GM23248 (cell line): ENCODE data around the gene GOLGA2.

ENCODE experiments used
- EZH2 ChIP-seq: fragments of 200-600 bp; sonication (generic); IDR thresholded peaks from 2 replicates; pipeline ENCODE4 v1.6.1; 2018; ENCODE audit warnings: antibody characterized with exemption, mild to moderate bottlenecking; ENCODE audit not compliant: insufficient read depth, poor library complexity, severe bottlenecking
- EZH2phosphoT487 ChIP-seq: fragments of 200-600 bp; sonication (generic); IDR thresholded peaks from 2 replicates; pipeline ENCODE4 v1.6.1; 2018; ENCODE audit warnings: antibody characterized with exemption, moderate library complexity, mild to moderate bottlenecking, low read depth; ENCODE audit not compliant: insufficient read depth

DNA sequence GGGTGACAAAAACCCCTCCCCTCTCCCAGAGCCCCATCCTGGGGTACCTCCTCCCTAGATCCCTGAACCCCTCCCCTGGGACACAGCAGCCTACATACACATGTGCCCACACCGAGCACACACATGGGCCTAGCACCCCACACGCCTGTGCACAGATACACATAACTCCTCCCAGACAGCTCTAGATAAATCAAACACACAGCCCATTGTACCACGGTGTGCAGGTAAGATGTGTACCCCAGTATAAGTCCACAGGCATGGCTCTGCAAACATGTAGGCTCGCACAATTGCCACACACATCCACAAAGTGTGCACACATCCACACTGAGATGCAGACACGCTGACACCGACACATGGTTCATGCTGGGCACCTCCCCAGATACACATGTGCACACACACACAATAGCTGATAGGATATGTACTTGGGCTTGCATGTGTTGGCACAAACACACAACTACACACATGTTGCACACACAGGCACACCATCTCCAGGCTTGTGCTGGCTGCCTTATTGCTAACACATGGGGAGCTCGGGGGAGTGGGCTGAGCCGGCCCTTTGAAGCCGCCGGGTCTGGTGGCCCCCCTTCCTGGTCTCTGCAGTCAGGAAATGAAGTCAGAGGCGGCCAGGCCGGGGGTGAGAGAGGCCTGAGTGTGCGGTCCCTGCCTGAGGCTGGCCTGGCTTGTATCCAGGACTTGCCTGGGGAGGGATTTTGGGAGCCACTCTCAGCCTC, 30.2 kb downstream of the GOLGA2 start:
- TF ChIP-seq EZH2 (no peak), EZH2phosphoT487 (no peak)
